Vagina (tissue), 2 donors: ENCODE data around the gene C16orf74. TPM values are rescaled to one million over a fixed set of nuclear protein-coding genes. Genes with fewer than 3 reads are reported as not detected.

Source experiments
- DNase-seq, 2 donors: peaks; one replicate each; pipeline ENCODE4 v3.0.0-alpha.2; 2017; ENCODE audit errors: extremely low spot score in 2 of 2
- H3K27ac ChIP-seq: fragments of 200-600 bp; sonication (generic); one replicate; pipeline ENCODE4 v1.5.1; 2019
- H3K27me3 ChIP-seq: fragments of 200-600 bp; sonication (generic); one replicate; pipeline ENCODE4 v1.5.1; 2019
- H3K36me3 ChIP-seq, 2 donors: fragments of 200-600 bp; sonication (generic); one replicate each; pipeline ENCODE4 v1.5.1; 2017 to 2019
- H3K4me1 ChIP-seq: fragments of 200-600 bp; sonication (generic); one replicate; pipeline ENCODE4 v1.5.1; 2019
- H3K4me3 ChIP-seq, 2 donors: fragments of 200-600 bp; sonication (generic); 1 replicate in 1 of 2; 2 replicates in 1 of 2; pipeline ENCODE4 v1.5.1; 2016 to 2019
- H3K9me3 ChIP-seq: fragments of 200-600 bp; sonication (generic); one replicate; pipeline ENCODE4 v1.5.1; 2019
- CTCF ChIP-seq, 3 experiments: fragments of 450-650 bp in 2 of 3; fragments of 200-600 bp in 1 of 3; sonication (generic) in 1 of 3; IDR thresholded peaks; one replicate each; pipeline ENCODE4 v1.5.1; 2017 to 2019; ENCODE audit warnings: antibody characterized with exemption in 3 of 3, mild to moderate bottlenecking in 2 of 3, moderate library complexity in 2 of 3
- POLR2A ChIP-seq, 2 donors: fragments of 450-650 bp; IDR thresholded peaks; one replicate each; pipeline ENCODE4 v1.6.1; 2017; ENCODE audit warnings: antibody characterized with exemption in 2 of 2, mild to moderate bottlenecking in 2 of 2, moderate library complexity in 2 of 2
- POLR2AphosphoS5 ChIP-seq, 2 donors: sonication (generic); formaldehyde crosslinking; IDR thresholded peaks; one replicate each; pipeline ENCODE4 v1.9.0; 2017; ENCODE audit warnings: antibody characterized with exemption in 2 of 2, mild to moderate bottlenecking in 2 of 2, low read depth in 1 of 2; ENCODE audit not compliant: insufficient read depth in 1 of 2
- intact Hi-C: fragments of 100-400 bp; cut with DNase I; formaldehyde crosslinking; loops from one replicate; pipeline ENCODE4 v1.15.1; 2023
- total RNA-seq: library from RNA; depleted of rRNA; stranded (reverse); fragments of >200 nt; gene quantifications from one replicate; pipeline ENCODE4 v1.2.3, GENCODE V29; 2016

C16orf74 gene
- total RNA-seq, 1 donor from 2014 or later = 18.2 TPM

DNA sequence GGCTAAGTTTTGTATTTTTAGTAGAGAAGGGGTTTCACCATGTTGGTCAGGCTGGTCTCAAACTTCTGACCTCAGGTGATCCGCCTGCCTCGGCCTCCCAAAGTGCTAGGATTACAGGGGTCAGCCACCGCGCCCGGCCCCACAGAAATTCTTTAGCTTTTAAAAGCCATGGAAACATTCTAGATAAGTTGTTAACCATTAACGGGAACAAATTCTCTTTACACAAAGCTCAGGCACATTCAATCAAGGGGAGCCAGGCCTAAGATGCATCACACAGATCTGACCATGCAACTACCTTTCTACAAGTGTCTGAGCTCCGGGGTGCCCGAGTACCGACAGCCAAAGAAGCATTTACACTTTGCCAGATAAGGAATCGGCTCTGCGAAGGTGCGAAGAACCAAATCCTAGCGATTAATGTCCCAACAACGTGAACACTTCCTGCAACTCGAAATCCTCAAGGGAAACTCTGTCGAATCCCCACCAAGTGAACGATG is 47.4 kb upstream of the C16orf74 start:
- Histone ChIP-seq H3K9me3 (no peaks in the 10 kb centered on the region), H3K27ac (peak overlapping the region; percentile 79), H3K4me3 (peak overlapping the region; percentile 92 to 97), H3K36me3 (peaks cover 0 to 18% of the 10 kb centered on the region in 2 donors), H3K27me3 (no peaks in the 10 kb centered on the region), H3K4me1 (peaks cover 34% of the 10 kb centered on the region)
- TF ChIP-seq POLR2A (IDR thresholded peaks at IDR 0.05) (no peak), CTCF (IDR thresholded peaks at IDR 0.05) (no peak), POLR2AphosphoS5 (IDR thresholded peaks at IDR 0.05; ENCODE audit: insufficient read depth in 1 of 2, low read depth in 1 of 2) (no peak)
- DNase-seq = no peak
- intact Hi-C loops = no loop called here

- intact Hi-C loops = no loop called here
- peaks cover 33% of the 10 kb centered on the region for H3K4me1 ChIP-seq
- H3K36me3 ChIP-seq = peaks cover 0 to 3% of the 10 kb centered on the region in 2 donors
These were observed 45.7 kb upstream of the C16orf74 start for GRCh38 chr16:85796599-85796998.

DNA sequence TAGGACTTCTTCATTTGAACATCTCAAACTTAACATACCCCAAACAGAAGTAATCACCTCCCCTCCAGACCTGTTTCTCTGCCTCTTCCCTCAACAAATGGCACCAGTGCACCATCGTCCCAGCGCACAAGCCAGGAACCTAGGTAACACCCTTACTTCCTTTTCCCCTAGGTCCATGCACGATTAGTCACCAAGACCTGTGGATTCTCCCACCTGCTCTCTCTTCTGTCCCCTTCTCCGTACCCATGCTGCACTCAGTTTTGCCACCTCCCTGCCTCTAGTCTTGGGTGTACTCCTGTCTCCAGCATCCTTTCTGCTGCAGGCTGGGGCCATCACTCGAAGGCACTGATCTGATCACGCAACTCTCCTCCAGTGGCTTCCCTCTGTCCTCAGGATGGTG is 45.3 kb upstream of the C16orf74 start:
- Histone ChIP-seq H3K4me3 (no peak overlapping the region), H3K27me3 (no peaks in the 10 kb centered on the region), H3K4me1 (peaks cover 28% of the 10 kb centered on the region), H3K9me3 (no peaks in the 10 kb centered on the region), H3K36me3 (no peaks in the 10 kb centered on the region), H3K27ac (no peak overlapping the region)
- intact Hi-C loops = no loop called here
- TF ChIP-seq POLR2A (IDR thresholded peaks at IDR 0.05) = no peak
- TF ChIP-seq POLR2AphosphoS5 (IDR thresholded peaks at IDR 0.05; ENCODE audit: insufficient read depth in 1 of 2, low read depth in 1 of 2) = no peak
- no peak for TF ChIP-seq CTCF (IDR thresholded peaks at IDR 0.05)
- no peak for DNase-seq

More at GRCh38 chr16:85796599-85796998, 45.7 kb upstream of the C16orf74 start:
- Histone ChIP-seq H3K9me3 (no peaks in the 10 kb centered on the region), H3K27ac (no peak overlapping the region), H3K27me3 (no peaks in the 10 kb centered on the region), H3K4me3 (no peak overlapping the region)
- DNase-seq = no peak
- TF ChIP-seq CTCF (IDR thresholded peaks at IDR 0.05) = no peak
- no peak for TF ChIP-seq POLR2AphosphoS5 (IDR thresholded peaks at IDR 0.05; ENCODE audit: insufficient read depth in 1 of 2, low read depth in 1 of 2)
- no peak for TF ChIP-seq POLR2A (IDR thresholded peaks at IDR 0.05)

DNA sequence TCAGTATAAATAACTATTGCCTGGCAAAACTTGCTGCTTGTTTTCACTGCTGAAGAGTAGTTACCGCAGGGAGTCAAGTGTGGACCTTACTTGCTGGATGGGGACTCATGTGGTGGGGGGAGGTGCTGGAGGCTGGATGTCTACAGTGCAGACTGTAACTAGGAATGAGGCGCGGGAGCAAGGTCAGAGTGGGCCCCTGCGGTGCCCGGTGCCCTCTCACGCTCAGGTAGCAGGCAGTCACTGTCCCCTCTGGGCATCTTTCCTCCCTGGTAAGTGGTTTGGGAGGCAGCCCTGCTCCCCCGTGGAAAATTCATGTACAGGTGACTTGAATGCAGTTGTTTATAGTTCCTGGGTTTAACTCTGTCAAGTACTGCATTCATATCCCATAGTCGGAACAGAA is 43.8 kb upstream of the C16orf74 start:
- no peaks in the 10 kb centered on the region for H3K27me3 ChIP-seq
- TF ChIP-seq POLR2AphosphoS5 (IDR thresholded peaks at IDR 0.05; ENCODE audit: insufficient read depth in 1 of 2, low read depth in 1 of 2) (no peak), CTCF (IDR thresholded peaks at IDR 0.05) (no peak), POLR2A (IDR thresholded peaks at IDR 0.05) (no peak)
- H3K4me1 ChIP-seq = peaks cover 17% of the 10 kb centered on the region
- no peak for DNase-seq
- intact Hi-C loops = no loop called here
- H3K4me3 ChIP-seq = no peak overlapping the region
- no peaks in the 10 kb centered on the region for H3K36me3 ChIP-seq
- no peaks in the 10 kb centered on the region for H3K9me3 ChIP-seq
- H3K27ac ChIP-seq = no peak overlapping the region

- H3K27me3 ChIP-seq = no peaks in the 10 kb centered on the region
- H3K4me3 ChIP-seq = no peak overlapping the region
- TF ChIP-seq POLR2AphosphoS5 (IDR thresholded peaks at IDR 0.05; ENCODE audit: insufficient read depth in 1 of 2, low read depth in 1 of 2) = no peak
- no peak for TF ChIP-seq CTCF (IDR thresholded peaks at IDR 0.05)
- no peak for TF ChIP-seq POLR2A (IDR thresholded peaks at IDR 0.05)
- no peak for DNase-seq
- H3K4me1 ChIP-seq = peaks cover 16% of the 10 kb centered on the region
- intact Hi-C loops = no loop called here
- H3K27ac ChIP-seq = no peak overlapping the region
- H3K9me3 ChIP-seq = no peaks in the 10 kb centered on the region
- H3K36me3 ChIP-seq = no peaks in the 10 kb centered on the region
These were observed 42.9 kb upstream of the C16orf74 start for GRCh38 chr16:85793662-85794298.
